HG03469 (cell line): Measurements from ENCODE around the gene MRAP.

ENCODE experiments used
- ATAC-seq: cut with Tn5 transposase; IDR thresholded peaks from one replicate; pipeline ENCODE4 v1.9.1; 2021; ENCODE audit warnings: mild to moderate bottlenecking, moderate library complexity, moderate number of reproducible peaks; ENCODE audit not compliant: unreplicated experiment

The MRAP gene

GRCh38 chr21:32321480-32321879 lies 22.8 kb downstream of the MRAP start:
- no peak for ATAC-seq

- ATAC-seq: no peak
Observed at GRCh38 chr21:32322103-32322502, 23.4 kb downstream of the MRAP start.

GRCh38 chr21:32322676-32323075 lies 24.0 kb downstream of the MRAP start:
- ATAC-seq: no peak

GRCh38 chr21:32325706-32326105 lies 27.1 kb downstream of the MRAP start:
- no peak for ATAC-seq

GRCh38 chr21:32328595-32328994 lies 29.9 kb downstream of the MRAP start:
- ATAC-seq: no peak

GRCh38 chr21:32329331-32329730 lies 30.7 kb downstream of the MRAP start:
- no peak for ATAC-seq

- no peak for ATAC-seq
Observed at GRCh38 chr21:32329776-32330175, 31.1 kb downstream of the MRAP start.

- no peak for ATAC-seq
Observed at GRCh38 chr21:32330784-32331311, 32.2 kb downstream of the MRAP start.

GRCh38 chr21:32331444-32332305 lies 33.0 kb downstream of the MRAP start:
- ATAC-seq: no peak

GRCh38 chr21:32332463-32332951 lies 33.9 kb downstream of the MRAP start:
- ATAC-seq: no peak

GRCh38 chr21:32333953-32334673 lies 35.5 kb downstream of the MRAP start:
- no peak for ATAC-seq

- ATAC-seq: no peak
Observed at GRCh38 chr21:32334980-32335531, 36.4 kb downstream of the MRAP start.

GRCh38 chr21:32335601-32336575 lies 37.2 kb downstream of the MRAP start:
- ATAC-seq: no peak

- no peak for ATAC-seq
Observed at GRCh38 chr21:32336711-32337110, 38.1 kb downstream of the MRAP start.

GRCh38 chr21:32337206-32337605 lies 38.6 kb downstream of the MRAP start:
- no peak for ATAC-seq

GRCh38 chr21:32338209-32338921 lies 39.7 kb downstream of the MRAP start:
- ATAC-seq: no peak

GRCh38 chr21:32340863-32341848 lies 42.5 kb downstream of the MRAP start:
- no peak for ATAC-seq

- no peak for ATAC-seq
Observed at GRCh38 chr21:32346951-32347350, 48.3 kb downstream of the MRAP start.
